ENCODE results near the gene GNB5. TPM values are rescaled to one million over a fixed set of nuclear protein-coding genes. Genes with fewer than 3 reads are reported as not detected.

The GNB5 gene
- total and polyA plus RNA-seq, 2 of the 13 experiments (the other 11 are each of a cell fraction or from before 2014, with no cell fraction given), result 13.7 to 14.4 TPM

GRCh38 chr15:52099651-52100272 lies 91.4 kb downstream of the GNB5 start:
- CTCF ChIA-PET (ENCODE audit: low intra/inter-chr PET ratio, low total read pairs), result no interaction called here
- POLR2A ChIA-PET, result interaction anchor here (1.0 kb wide), 1 partner anchor 128 kb away, joined by 4 read pairs; the partner anchor contains the start of gene LEO1
- WGBS (ENCODE audit: low lambda C conversion rate), result 92% methylated on average over 15 of the region's 15 CpGs
- DNase-seq (ENCODE audit: low spot score) (no peak), ATAC-seq (no peak), FAIRE-seq (no peak)
- Histone ChIP-seq H2AFZ (ENCODE audit: low read length) (no peak overlapping the region), H3K4me3 (replicated peaks in 1 of 3; ENCODE audit: insufficient read depth in 1 of 3, low read depth in 2 of 3, low read length in 3 of 3) (no peak overlapping the region), H3K9me3 (ENCODE audit: low read length) (no peaks in the 10 kb centered on the region), H3K79me2 (ENCODE audit: insufficient read depth, low read length) (no peaks in the 10 kb centered on the region), H3K27me3 (ENCODE audit: control insufficient read depth in 1 of 2, insufficient read depth in 2 of 2, low read length in 2 of 2) (no peaks in the 10 kb centered on the region), H4K20me1 (ENCODE audit: insufficient read depth, low read length) (no peaks in the 10 kb centered on the region), H3K9ac (ENCODE audit: insufficient read depth, low read depth, low read length) (no peak overlapping the region), H3K4me2 (ENCODE audit: low read depth, low read length) (no peak overlapping the region), H3K27ac (ENCODE audit: extremely low read length, insufficient read depth, low read length) (no peak overlapping the region), H3K4me1 (ENCODE audit: insufficient read depth, low read length) (peaks cover 39% of the 10 kb centered on the region), H3K36me3 (replicated peaks in 1 of 2; ENCODE audit: control insufficient read depth in 1 of 2, insufficient read depth in 2 of 2, low read length in 2 of 2) (no peaks in the 10 kb centered on the region)
- BruUV-seq (replicated peaks), result no TSS peak
- TF ChIP-seq AHR (CRISPR knock-in tag; IDR thresholded peaks at IDR 0.05) (no peak), TBX3 (IDR thresholded peaks at IDR 0.05; ENCODE audit: borderline replicate concordance) (no peak), ZNF704 (CRISPR knock-in tag; IDR thresholded peaks at IDR 0.05; ENCODE audit: borderline replicate concordance) (no peak), CCDC6 (CRISPR knock-in tag; IDR thresholded peaks at IDR 0.05) (no peak), HNRNPK (IDR thresholded peaks at IDR 0.05; ENCODE audit: low read depth, low read length, poor library complexity, severe bottlenecking) (no peak), SNAPC2 (CRISPR knock-in tag; IDR thresholded peaks at IDR 0.05) (no peak), ATF7 (IDR thresholded peaks at IDR 0.05) (no peak), ATF7 (CRISPR knock-in tag; IDR thresholded peaks at IDR 0.05) (no peak), ZBTB21 (CRISPR knock-in tag; IDR thresholded peaks at IDR 0.05) (no peak), CC2D1A (CRISPR knock-in tag; IDR thresholded peaks at IDR 0.05) (no peak), BORCS8-MEF2B (CRISPR knock-in tag; IDR thresholded peaks at IDR 0.05) (no peak), RBAK (CRISPR knock-in tag; IDR thresholded peaks at IDR 0.05) (no peak), LBX2 (CRISPR knock-in tag; IDR thresholded peaks at IDR 0.05; ENCODE audit: borderline replicate concordance) (no peak), ZNF615 (CRISPR knock-in tag; IDR thresholded peaks at IDR 0.05; ENCODE audit: borderline replicate concordance) (no peak), ZNF556 (CRISPR knock-in tag; IDR thresholded peaks at IDR 0.05; ENCODE audit: borderline replicate concordance) (no peak), HOXA5 (CRISPR knock-in tag; IDR thresholded peaks at IDR 0.05) (no peak), ZNF724P (CRISPR knock-in tag; IDR thresholded peaks at IDR 0.05; ENCODE audit: borderline replicate concordance) (no peak)
- intact Hi-C loops (cut with micrococcal nuclease; ENCODE audit: unreplicated experiment), result no loop called here
- in situ Hi-C loops (cut with HindIII; ENCODE audit: extremely low pct_ligation_motif_present, low pct_unique_long_range_greater_than_20kb), result no loop called here

Measured in HepG2 (cell line).